Measurements from ENCODE around the gene PPP5C.

Gene PPP5C

GRCh38 chr19:46337487-46337886 is 9.4 kb upstream of the PPP5C start:
- DNase-seq (ENCODE audit: low spot score), result no peak
- no peak for TF ChIP-seq CTCF (IDR thresholded peaks at IDR 0.05; ENCODE audit: extremely low read depth, missing control alignments)

GRCh38 chr19:46339446-46339845 is 7.4 kb upstream of the PPP5C start:
- no peak for DNase-seq (ENCODE audit: low spot score)
- TF ChIP-seq CTCF (IDR thresholded peaks at IDR 0.05; ENCODE audit: extremely low read depth, missing control alignments), result no peak

GRCh38 chr19:46340051-46340659 is 6.7 kb upstream of the PPP5C start:
- TF ChIP-seq CTCF (IDR thresholded peaks at IDR 0.05; ENCODE audit: extremely low read depth, missing control alignments), result no peak
- no peak for DNase-seq (ENCODE audit: low spot score)

- TF ChIP-seq CTCF (IDR thresholded peaks at IDR 0.05; ENCODE audit: extremely low read depth, missing control alignments), result no peak
- no peak for DNase-seq (ENCODE audit: low spot score)
Observed at GRCh38 chr19:46341937-46342336, 5.0 kb upstream of the PPP5C start.

- no peak for DNase-seq (ENCODE audit: low spot score)
- TF ChIP-seq CTCF (IDR thresholded peaks at IDR 0.05; ENCODE audit: extremely low read depth, missing control alignments), result no peak
Observed at GRCh38 chr19:46344363-46344762, 2.5 kb upstream of the PPP5C start.

GRCh38 chr19:46345157-46345556 is 1.7 kb upstream of the PPP5C start:
- DNase-seq (ENCODE audit: low spot score), result no peak
- TF ChIP-seq CTCF (IDR thresholded peaks at IDR 0.05; ENCODE audit: extremely low read depth, missing control alignments), result no peak

- no peak for TF ChIP-seq CTCF (IDR thresholded peaks at IDR 0.05; ENCODE audit: extremely low read depth, missing control alignments)
- DNase-seq (ENCODE audit: low spot score), result no peak
Observed at GRCh38 chr19:46347572-46347883, 641 bp downstream of the PPP5C start.

Measured in GM20000 (cell line).